GM11168 (cell line): ENCODE measurements around the gene SV2B.

Experiments
- in situ Hi-C: fragments of 300-500 bp; cut with MboI; formaldehyde crosslinking; loops from one replicate; pipeline ENCODE4 v1.12.0; 2022; ENCODE audit warnings: low sequenced_read_pairs; ENCODE audit not compliant: unreplicated experiment

SV2B gene

GRCh38 chr15:91183596-91183995 lies 83.5 kb downstream of the SV2B start:
- in situ Hi-C loops: no loop called here

GRCh38 chr15:91184441-91184840 lies 84.4 kb downstream of the SV2B start:
- in situ Hi-C loops: no loop called here

GRCh38 chr15:91186904-91187656 lies 87.0 kb downstream of the SV2B start:
- in situ Hi-C loops: no loop called here

DNA sequence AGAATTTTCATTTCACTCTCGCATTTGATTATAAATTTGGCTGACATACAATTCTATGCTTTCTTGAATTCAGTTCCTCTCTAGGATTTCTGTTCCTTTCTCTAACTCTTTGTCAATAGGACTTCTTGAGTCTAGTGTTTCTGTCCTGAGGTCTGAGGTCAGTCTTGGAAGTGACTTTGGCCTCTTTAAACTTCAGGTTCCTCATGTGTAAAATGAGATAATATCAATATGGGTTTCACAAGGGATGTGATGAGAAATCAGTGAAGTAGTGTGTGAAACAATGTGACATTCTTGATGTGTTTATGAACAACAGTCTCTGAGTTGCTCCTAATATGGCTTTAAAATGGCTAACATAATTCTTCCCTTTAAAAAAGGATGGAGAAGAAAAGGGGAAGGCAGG lies 92.2 kb downstream of the SV2B start:
- in situ Hi-C loops: no loop called here

DNA sequence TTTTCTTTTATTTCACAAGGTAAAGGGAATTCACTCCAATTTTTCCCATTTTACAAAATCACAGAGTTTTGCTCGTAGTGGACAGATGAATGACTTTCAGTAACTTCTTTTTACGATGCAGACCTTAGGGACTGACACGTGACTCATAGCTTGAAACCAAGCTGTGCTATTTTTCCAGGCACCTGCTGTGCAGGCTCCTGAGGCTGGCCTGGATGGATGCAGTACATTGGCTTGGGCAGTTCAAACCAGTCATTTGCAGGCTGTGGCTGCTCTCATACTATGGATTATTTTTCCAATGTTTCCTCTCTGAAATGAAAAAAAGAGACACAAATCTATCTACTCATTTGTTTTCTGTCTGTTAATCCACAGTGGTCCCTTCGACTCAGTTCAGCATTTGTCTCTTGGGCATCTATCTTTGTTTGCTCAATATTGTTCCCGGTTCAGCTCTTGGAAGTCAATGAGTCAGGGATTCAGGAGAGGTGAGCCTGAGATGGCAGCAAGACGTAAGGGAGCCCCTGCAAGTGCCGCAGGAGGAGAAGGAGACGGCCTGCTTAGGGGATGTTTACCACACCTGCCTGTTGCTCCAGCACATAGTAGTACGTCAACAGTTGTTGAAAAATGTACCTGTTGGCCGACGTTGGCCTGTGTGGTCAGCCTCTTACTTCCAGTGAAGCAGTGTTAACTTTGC lies 92.8 kb downstream of the SV2B start:
- in situ Hi-C loops: no loop called here

DNA sequence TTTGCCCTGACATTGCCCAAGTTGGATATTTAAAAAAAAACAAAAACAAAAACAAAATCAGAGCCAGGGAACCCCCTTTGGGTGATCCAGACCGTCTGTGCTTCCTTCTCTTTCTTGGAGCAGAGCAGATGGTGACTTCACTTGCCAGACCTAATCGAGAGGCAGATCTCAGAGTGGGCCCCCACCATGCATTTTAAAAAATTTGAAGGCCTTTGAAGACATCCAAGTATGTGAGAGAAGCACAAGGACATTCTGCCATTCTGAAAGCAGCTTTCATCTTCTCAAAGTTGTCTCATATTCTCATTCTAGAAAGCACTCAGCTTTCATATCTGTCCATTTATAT lies 93.3 kb downstream of the SV2B start:
- in situ Hi-C loops: no loop called here

DNA sequence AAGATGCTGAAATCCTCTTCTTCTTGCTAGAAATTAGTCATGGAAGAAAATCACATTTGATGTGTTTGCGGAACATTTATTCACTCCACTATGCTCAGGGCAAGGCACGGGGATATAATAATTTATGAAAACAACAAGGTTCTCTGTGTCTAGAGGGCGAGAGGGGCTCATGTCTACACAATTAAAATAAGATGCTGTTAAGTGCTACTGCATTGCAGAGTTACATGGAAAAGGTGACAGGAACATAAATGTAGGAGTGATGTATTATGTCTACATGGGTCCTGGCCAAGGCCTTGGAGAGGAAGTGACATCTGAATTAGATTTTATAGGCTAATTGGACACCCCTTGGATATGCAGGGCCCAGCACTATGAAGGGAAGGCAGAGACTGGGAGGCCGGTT lies 96.1 kb downstream of the SV2B start:
- in situ Hi-C loops: no loop called here

- in situ Hi-C loops: no loop called here
Measured at GRCh38 chr15:91196768-91197167, 96.7 kb downstream of the SV2B start.

DNA sequence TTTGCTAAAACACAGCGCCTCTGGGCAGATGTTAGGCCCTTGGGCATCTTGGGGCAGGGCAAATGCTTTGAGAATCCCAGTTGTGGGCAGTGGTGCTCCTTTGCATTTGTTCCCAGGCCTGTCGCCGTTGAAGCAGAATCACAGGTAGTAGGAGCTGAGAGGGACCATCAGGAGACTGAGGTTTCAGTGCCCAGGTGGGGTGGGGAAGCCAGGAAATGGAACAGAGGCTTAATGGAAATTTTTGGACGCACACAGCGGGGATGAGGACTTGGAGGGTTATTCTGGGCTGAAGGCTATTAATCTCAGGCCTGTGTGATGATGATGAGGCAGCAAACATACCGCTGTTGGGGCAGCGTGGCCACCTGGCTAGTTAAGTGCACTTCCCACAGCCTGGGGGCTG lies 99.5 kb downstream of the SV2B start:
- in situ Hi-C loops: no loop called here

DNA sequence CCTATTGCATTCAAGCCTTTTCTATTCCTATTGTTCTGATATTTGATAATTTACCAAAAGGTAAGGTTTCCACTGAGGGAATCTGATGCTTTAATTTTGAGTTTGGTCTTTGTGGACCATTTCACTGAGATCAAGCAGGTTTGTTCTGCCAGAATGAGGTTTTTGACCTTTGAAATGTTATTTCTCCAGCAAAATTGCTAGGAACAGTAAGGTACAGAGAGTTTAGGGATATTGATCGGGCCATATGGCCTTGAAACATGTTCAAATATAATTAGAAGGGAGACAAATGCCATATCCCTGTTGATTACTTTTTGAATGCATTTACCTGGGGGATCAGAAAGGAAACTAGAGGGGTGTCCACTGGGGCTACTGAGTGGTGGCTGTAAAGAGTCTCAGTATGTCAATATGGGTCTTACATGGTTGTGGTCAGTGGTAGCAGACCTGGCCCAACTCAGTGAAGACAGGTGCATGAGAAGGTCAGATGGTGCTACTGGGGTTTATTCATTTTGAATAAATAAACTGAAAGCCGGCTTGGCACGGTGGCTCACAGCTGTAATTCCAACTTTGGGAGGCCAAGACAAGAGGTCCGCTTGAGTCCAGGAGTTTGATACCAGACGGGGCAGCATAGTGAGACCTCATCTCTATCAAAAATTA lies 100.2 kb downstream of the SV2B start:
- in situ Hi-C loops: no loop called here

- in situ Hi-C loops: no loop called here
Measured at GRCh38 chr15:91202510-91203102, 102.5 kb downstream of the SV2B start.

GRCh38 chr15:91203619-91204203 lies 103.7 kb downstream of the SV2B start:
- in situ Hi-C loops: no loop called here

DNA sequence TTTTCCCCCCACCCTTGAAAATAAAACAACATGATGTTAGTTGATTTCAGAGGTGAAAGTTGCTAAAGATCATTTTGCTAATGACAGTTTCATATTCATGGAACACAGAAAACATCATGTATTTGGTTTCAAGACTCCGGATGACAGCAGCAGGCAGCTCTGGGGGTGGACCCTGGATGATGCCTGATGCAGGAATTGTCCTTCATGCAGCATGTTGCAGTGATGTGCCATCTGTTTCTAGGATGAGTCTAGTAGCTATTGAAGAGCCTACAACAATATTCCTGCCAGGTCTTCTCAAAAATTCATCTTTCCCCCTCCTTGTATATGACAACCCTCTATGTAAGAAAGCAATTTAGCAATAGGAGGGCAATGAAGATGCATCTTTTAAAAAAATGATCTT lies 108.3 kb downstream of the SV2B start:
- in situ Hi-C loops: no loop called here

- in situ Hi-C loops: no loop called here
Measured at GRCh38 chr15:91209318-91209717, 109.3 kb downstream of the SV2B start.

GRCh38 chr15:91209726-91210125 lies 109.7 kb downstream of the SV2B start:
- in situ Hi-C loops: no loop called here

DNA sequence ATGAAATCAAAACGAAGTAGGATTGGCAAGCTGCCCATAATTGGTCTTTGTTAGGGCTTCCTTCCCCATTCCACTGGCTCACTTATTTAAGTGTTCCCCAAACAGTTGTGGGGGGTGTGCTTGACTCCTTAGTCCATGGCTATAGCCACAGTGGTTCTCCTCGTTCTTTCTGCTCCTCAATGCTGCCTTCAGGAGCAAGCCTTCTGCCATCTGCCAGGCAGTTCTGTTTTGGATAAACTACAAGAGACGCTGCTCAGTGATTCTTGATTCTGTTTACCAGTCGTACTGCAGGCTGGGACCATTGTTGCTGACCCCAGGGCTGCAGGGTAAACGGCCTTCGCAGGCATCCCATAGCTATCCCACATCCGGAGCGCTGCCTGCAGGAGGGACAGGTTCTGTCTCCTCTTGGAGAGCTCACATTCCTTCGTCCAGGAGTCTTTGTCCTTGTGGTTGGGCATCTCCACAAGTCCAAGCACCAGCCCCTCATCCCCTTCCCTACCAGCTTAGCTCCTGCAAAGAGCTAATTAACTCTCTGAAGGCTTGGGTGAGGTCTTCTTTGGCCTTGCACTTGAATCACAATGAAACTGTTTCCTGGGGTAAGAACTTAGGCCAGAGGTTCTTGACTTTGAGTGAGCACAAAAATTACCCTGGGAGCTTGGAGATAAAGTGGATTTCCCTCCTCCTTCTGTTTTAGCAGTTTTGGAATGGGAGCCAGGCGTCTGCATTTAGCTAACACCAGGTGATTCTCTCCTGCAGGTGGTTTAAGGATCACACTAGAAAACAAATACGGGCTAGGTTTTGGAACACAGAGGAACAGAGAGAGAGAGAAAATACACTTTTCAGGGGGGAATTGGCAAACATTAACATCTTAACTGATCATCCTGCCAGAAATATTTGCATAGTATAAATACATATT lies 114.9 kb downstream of the SV2B start:
- in situ Hi-C loops: no loop called here

- in situ Hi-C loops: no loop called here
Measured at GRCh38 chr15:91216000-91216399, 115.9 kb downstream of the SV2B start.

DNA sequence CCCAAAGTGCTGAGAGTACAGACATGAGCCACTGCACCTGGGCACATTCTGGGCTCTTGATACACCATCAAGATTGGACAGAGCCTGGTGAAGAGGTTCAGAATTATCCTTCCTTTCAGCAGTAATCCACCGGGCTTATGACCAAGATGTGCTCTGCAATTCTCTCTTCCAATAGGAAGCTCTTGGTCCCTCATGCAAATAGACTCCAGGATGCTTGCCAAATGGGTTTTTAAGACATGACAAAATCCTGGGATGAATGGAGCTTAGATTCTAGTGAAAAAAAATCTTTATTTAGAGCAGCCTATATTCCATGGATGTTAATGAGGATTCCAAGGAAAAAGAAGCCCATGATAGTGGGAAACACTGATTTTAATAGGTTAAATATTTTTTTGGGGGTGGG lies 119.1 kb downstream of the SV2B start:
- in situ Hi-C loops: no loop called here

DNA sequence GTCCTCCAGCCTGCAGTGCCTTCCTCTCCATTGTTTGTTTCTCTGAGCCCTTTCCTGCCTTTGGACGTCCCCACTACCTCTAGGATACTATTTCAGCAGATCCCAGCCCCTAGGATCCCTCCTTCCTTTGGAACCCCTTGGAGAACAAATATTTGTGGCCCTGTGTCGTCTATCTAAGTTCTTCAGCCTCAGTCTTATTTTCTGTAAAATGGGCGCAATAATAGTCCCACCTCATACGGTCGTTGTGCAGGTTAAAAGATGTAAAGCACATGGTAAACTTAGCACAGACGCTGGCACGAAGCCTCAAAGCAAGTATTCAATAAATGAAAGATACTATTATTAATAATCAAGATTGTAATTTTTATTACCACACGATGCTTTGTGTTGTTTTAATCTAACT lies 122.0 kb downstream of the SV2B start:
- in situ Hi-C loops: no loop called here

DNA sequence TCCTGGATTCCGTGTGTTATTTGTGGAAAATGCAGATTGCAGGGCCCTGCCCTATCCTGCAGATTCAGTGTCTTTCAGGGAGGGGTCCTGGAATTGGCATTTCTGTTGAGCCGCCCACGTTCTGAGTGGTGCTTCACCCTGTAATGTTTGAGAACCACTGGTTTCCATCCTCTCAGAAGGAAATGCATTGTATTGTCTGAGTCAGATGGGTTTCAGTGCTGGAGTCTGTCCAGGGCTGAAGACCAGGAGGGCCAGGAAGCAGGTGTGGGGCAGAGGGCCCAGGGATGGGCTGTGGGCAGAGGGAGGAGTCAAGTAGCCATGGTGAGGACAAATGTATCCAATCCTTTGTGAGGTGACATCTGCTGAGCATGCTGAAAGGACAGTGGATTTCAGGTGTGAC lies 123.8 kb downstream of the SV2B start:
- in situ Hi-C loops: no loop called here
